ENCODE results near the gene PTPDC1. TPM values are rescaled to one million over a fixed set of nuclear protein-coding genes. Genes with fewer than 3 reads are reported as not detected.

The PTPDC1 gene
- total RNA-seq, 4 donors from 2014 or later = 4.3 to 11.4 (median 10.2) TPM

DNA sequence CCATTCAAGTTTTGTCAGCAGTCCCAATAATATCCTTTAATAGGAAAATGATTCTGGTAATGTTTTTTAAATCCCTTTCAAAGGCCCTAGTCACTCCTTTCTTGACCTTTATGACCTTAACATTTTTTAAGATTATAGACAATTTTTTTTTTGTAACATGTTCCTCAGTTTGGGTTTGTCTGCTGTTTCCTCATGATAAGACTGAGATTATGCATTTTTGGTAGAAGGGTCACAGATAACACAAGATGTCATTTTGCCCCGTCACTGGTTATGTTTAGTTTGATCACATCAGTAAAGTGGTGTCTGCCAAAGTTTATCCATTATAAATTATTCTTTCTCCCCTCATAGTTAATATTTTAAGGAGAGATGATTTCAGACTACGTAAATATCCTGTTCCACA lies 16.0 kb upstream of the PTPDC1 start:
- Histone ChIP-seq H3K4me3 (no peak overlapping the region), H3K9me3 (no peaks in the 10 kb centered on the region), H3K4me1 (no peaks in the 10 kb centered on the region), H3K27ac (no peak overlapping the region), H3K36me3 (no peaks in the 10 kb centered on the region), H3K27me3 (no peaks in the 10 kb centered on the region)
- in situ Hi-C loops (cut with MboI; ENCODE audit: low sequenced_read_pairs in 4 of 4) = loop anchor here in 2 of 4 donors (5.0 kb wide), 1 partner anchor 144 kb away; no protein-coding TSS in a partner anchor
- no peak for TF ChIP-seq POLR2A (IDR thresholded peaks at IDR 0.05)
- TF ChIP-seq, protein P1, sequence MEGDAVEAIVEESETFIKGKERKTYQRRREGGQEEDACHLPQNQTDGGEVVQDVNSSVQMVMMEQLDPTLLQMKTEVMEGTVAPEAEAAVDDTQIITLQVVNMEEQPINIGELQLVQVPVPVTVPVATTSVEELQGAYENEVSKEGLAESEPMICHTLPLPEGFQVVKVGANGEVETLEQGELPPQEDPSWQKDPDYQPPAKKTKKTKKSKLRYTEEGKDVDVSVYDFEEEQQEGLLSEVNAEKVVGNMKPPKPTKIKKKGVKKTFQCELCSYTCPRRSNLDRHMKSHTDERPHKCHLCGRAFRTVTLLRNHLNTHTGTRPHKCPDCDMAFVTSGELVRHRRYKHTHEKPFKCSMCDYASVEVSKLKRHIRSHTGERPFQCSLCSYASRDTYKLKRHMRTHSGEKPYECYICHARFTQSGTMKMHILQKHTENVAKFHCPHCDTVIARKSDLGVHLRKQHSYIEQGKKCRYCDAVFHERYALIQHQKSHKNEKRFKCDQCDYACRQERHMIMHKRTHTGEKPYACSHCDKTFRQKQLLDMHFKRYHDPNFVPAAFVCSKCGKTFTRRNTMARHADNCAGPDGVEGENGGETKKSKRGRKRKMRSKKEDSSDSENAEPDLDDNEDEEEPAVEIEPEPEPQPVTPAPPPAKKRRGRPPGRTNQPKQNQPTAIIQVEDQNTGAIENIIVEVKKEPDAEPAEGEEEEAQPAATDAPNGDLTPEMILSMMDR (IDR thresholded peaks at IDR 0.05 in 4 of 5, conservative IDR thresholded peaks at IDR 0.05 in 1 of 5) = no peak
- no peak for DNase-seq
- intact Hi-C loops (cut with DNase I; ENCODE audit: low total_unique reads) = no loop called here
- no peak for ATAC-seq

DNA sequence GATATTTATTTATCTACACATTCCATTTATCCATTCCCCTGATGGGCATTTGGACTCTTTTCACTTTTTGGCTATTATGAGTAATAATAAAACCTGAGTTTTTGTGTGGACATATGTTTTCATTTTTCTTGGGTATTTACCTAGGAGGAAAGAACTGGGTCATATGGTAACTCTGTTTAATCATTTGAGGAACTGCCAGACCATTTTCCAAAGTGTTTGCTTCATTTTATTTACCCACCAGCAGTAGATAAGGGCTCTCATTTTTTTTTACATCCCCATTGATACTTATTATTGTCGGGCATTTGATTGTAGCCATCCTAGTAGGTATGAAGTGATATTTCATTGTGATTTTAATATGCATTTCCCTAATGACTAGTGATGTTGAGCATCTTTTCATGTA lies 7.7 kb upstream of the PTPDC1 start:
- DNase-seq = no peak
- intact Hi-C loops (cut with DNase I; ENCODE audit: low total_unique reads) = no loop called here
- no peak for ATAC-seq
- TF ChIP-seq, protein P1 (IDR thresholded peaks at IDR 0.05 in 4 of 5, conservative IDR thresholded peaks at IDR 0.05 in 1 of 5) = no peak
- no peak for TF ChIP-seq POLR2A (IDR thresholded peaks at IDR 0.05)
- Histone ChIP-seq H3K9me3 (no peaks in the 10 kb centered on the region), H3K4me1 (no peaks in the 10 kb centered on the region), H3K36me3 (no peaks in the 10 kb centered on the region), H3K4me3 (no peak overlapping the region), H3K27me3 (no peaks in the 10 kb centered on the region), H3K27ac (no peak overlapping the region)
- in situ Hi-C loops (cut with MboI; ENCODE audit: low sequenced_read_pairs in 4 of 4) = loop anchor here in 1 of 4 donors (10.0 kb wide), 1 partner anchor 138 kb away; no protein-coding TSS in a partner anchor

DNA sequence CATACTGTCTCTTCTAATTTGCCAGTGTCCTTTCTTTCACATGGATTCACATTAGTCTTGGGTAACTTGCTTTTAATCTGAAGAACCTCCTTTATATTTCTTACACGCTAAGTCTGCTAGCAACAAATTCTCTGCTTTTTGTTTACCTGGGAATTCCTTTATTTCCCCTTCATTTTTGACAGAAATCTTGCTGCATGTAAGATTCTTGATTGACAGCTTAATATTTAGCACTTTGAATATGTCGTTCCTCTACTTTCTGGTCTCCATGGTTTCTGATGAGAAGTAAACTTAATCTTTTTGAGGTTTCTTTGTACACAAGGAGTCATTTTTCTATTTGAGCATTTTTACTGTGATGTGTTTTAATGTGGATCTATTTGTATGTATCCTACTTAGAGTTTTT lies 6.2 kb upstream of the PTPDC1 start:
- TF ChIP-seq, protein P1 (IDR thresholded peaks at IDR 0.05 in 4 of 5, conservative IDR thresholded peaks at IDR 0.05 in 1 of 5) = no peak
- TF ChIP-seq POLR2A (IDR thresholded peaks at IDR 0.05) = no peak
- intact Hi-C loops (cut with DNase I; ENCODE audit: low total_unique reads) (no loop called here), in situ Hi-C loops (cut with MboI; ENCODE audit: low sequenced_read_pairs in 4 of 4) (loop anchor here in 1 of 4 donors (10.0 kb wide), 1 partner anchor 137 kb away; no protein-coding TSS in a partner anchor)
- Histone ChIP-seq H3K27ac (no peak overlapping the region), H3K27me3 (no peaks in the 10 kb centered on the region), H3K9me3 (no peaks in the 10 kb centered on the region), H3K4me1 (no peaks in the 10 kb centered on the region), H3K4me3 (no peak overlapping the region), H3K36me3 (peaks cover 0 to 2% of the 10 kb centered on the region in 2 donors)
- ATAC-seq (no peak), DNase-seq (no peak)

DNA sequence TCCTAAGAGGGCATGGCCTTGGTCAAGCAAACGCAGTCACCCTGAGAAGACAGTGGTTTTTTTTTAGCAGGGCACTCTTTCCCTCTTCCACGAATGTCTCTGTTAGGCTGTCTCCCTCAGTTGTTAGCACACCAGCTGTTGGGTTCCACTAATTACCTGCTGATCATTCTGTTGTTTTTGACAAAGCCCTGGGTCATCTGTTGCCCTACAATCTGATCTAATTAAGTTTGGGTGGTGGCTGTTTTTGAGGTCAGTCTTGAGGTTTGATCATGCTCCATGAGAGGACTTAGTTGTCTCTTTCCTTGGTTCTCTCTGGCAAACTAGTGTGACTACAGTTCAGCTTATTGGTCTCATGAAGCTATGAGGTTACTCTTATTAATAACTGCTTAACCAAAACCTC lies 5.0 kb upstream of the PTPDC1 start:
- in situ Hi-C loops (cut with MboI; ENCODE audit: low sequenced_read_pairs in 4 of 4) = loop anchor here in 1 of 4 donors (10.0 kb wide), 1 partner anchor 136 kb away; no protein-coding TSS in a partner anchor
- no peaks in the 10 kb centered on the region for H3K4me1 ChIP-seq

More for the DNA sequence above, 5.0 kb upstream of the PTPDC1 start:
- H3K27me3 ChIP-seq = no peaks in the 10 kb centered on the region
- DNase-seq (no peak), ATAC-seq (no peak)
- H3K4me3 ChIP-seq = no peak overlapping the region
- no peak overlapping the region for H3K27ac ChIP-seq
- intact Hi-C loops (cut with DNase I; ENCODE audit: low total_unique reads) = no loop called here
- TF ChIP-seq, protein P1 (IDR thresholded peaks at IDR 0.05 in 4 of 5, conservative IDR thresholded peaks at IDR 0.05 in 1 of 5) = no peak
- no peak for TF ChIP-seq POLR2A (IDR thresholded peaks at IDR 0.05)
- H3K9me3 ChIP-seq = no peaks in the 10 kb centered on the region
- peaks cover 0 to 4% of the 10 kb centered on the region in 2 donors for H3K36me3 ChIP-seq
